ENCODE data around the gene SLC7A7. TPM values are rescaled to one million over a fixed set of nuclear protein-coding genes. Genes with fewer than 3 reads are reported as not detected.

SLC7A7 gene
- total RNA-seq, 1 experiment from 2014 or later: 3.1 TPM

GRCh38 chr14:22842211-22843122, 27.2 kb upstream of the SLC7A7 start:
- no peaks in the 10 kb centered on the region for H3K27me3 ChIP-seq (ENCODE audit: insufficient read depth, low read length)
- H4K91ac ChIP-seq (ENCODE audit: insufficient read length, low read depth, low read length): no peak overlapping the region
- H3K9me3 Mint-ChIP-seq: no peaks in the 10 kb centered on the region
- H4K20me1 ChIP-seq (ENCODE audit: control insufficient read depth, insufficient read depth, insufficient read length): no peaks in the 10 kb centered on the region
- H2AK5ac ChIP-seq (ENCODE audit: insufficient read length, low read length): no peak overlapping the region
- no peak for DNase-seq
- H3K27ac Mint-ChIP-seq: peak overlapping the region in 2 of 3 experiments; percentile 34 to 72; a peak in 1 of 7 replicates
- H2BK20ac ChIP-seq (ENCODE audit: low read depth, low read length, poor library complexity, severe bottlenecking): no peak overlapping the region
- H3K23ac ChIP-seq (ENCODE audit: insufficient read length, low read depth, low read length): no peak overlapping the region
- H2AFZ ChIP-seq (ENCODE audit: low read length): no peak overlapping the region
- no peak overlapping the region for H3K56ac ChIP-seq (ENCODE audit: insufficient read length, low read depth, low read length)
- no peaks in the 10 kb centered on the region; the same call in 1 of the 2 replicates for H3K79me2 ChIP-seq (ENCODE audit: insufficient read depth, low read length)
- no peak overlapping the region for H3K4me3 Mint-ChIP-seq
- no peak overlapping the region for H3K9ac ChIP-seq (ENCODE audit: extremely low read depth, insufficient read length, low read length)
- no peak overlapping the region for H2BK120ac ChIP-seq (ENCODE audit: low read depth, low read length, poor library complexity, severe bottlenecking)
- H3K14ac ChIP-seq (ENCODE audit: insufficient read depth, low read length): no peak overlapping the region
- H2BK15ac ChIP-seq (ENCODE audit: low read depth, low read length): no peak overlapping the region
- H3K4ac ChIP-seq (ENCODE audit: low read depth, low read length): no peak overlapping the region
- peaks cover 17 to 61% (median 50%) of the 10 kb centered on the region in 3 experiments for H3K36me3 Mint-ChIP-seq (ENCODE audit: insufficient read depth in 1 of 3, low read depth in 3 of 3)
- no peak overlapping the region for H3K27ac ChIP-seq (ENCODE audit: insufficient read length, low read depth, low read length)
- no CpG with 5 or more reads among the region's 28 CpGs for WGBS (ENCODE audit: extremely low coverage, insufficient read length, low lambda C conversion rate)
- H3K9me3 ChIP-seq (ENCODE audit: control insufficient read depth, low read depth, low read length): no peaks in the 10 kb centered on the region
- H2BK12ac ChIP-seq (ENCODE audit: insufficient read length, low read depth, low read length): no peak overlapping the region
- peaks cover 9% of the 10 kb centered on the region; the same call in 1 of the 2 replicates for H3K4me1 ChIP-seq (ENCODE audit: insufficient read depth, low read length)
- H3K23me2 ChIP-seq (ENCODE audit: insufficient read length, low read depth, low read length, poor library complexity, severe bottlenecking): no peaks in the 10 kb centered on the region
- H3K18ac ChIP-seq (ENCODE audit: insufficient read length, low read depth, low read length): no peak overlapping the region
- H3K4me2 ChIP-seq (ENCODE audit: insufficient read depth, insufficient read length, low read length): no peak overlapping the region
- H3K4me1 Mint-ChIP-seq: peaks cover 21 to 25% of the 10 kb centered on the region in 2 experiments
- no peak for TF ChIP-seq CTCF (conservative IDR thresholded peaks at IDR 0.05)
- H4K5ac ChIP-seq (ENCODE audit: insufficient read length, low read depth, low read length): no peak overlapping the region
- no peak overlapping the region for H2BK5ac ChIP-seq (ENCODE audit: insufficient read length, low read length)
- H3T11ph ChIP-seq (ENCODE audit: low read length): no peak overlapping the region
- H3K27me3 Mint-ChIP-seq (ENCODE audit: low read depth): no peaks in the 10 kb centered on the region
- no peaks in the 10 kb centered on the region for H3K79me1 ChIP-seq (ENCODE audit: insufficient read depth, low read depth, low read length, poor library complexity, severe bottlenecking)
- no peak overlapping the region for H4K8ac ChIP-seq (replicated peaks; ENCODE audit: insufficient read length, low read depth, low read length)

Data from H9 (cell line).